Measurements from ENCODE around the gene TMEM183A. TPM values are rescaled to one million over a fixed set of nuclear protein-coding genes. Genes with fewer than 3 reads are reported as not detected.
"Not testable (repeated sequence)": the region's sequence is repeated elsewhere in the genome, so short reads cannot be mapped to it uniquely, and the experiment has no call there.

The TMEM183A gene
- total RNA-seq, 2 donors from 2014 or later, result 40.8 to 43.5 TPM

GRCh38 chr1:202981939-202982338 lies 25.2 kb upstream of the TMEM183A start:
- no peak for DNase-seq (ENCODE audit: low spot score)
- intact Hi-C loops (cut with DNase I), result no loop called here

GRCh38 chr1:202982715-202983430 lies 24.3 kb upstream of the TMEM183A start:
- intact Hi-C loops (cut with DNase I), result no loop called here
- no peak for DNase-seq (ENCODE audit: low spot score)

- DNase-seq (ENCODE audit: low spot score); intact Hi-C loops (cut with DNase I): not testable (repeated sequence)
Observed at GRCh38 chr1:202986120-202986519, 21.1 kb upstream of the TMEM183A start.

GRCh38 chr1:202987255-202987654 lies 19.9 kb upstream of the TMEM183A start:
- DNase-seq (ENCODE audit: low spot score), result no peak
- intact Hi-C loops (cut with DNase I), result no loop called here

- intact Hi-C loops (cut with DNase I), result no loop called here
- DNase-seq (ENCODE audit: low spot score), result no peak
Observed at GRCh38 chr1:202987922-202988583, 19.1 kb upstream of the TMEM183A start.

- DNase-seq (ENCODE audit: low spot score), result no peak
- intact Hi-C loops (cut with DNase I), result no loop called here
Observed at GRCh38 chr1:202989879-202990278, 17.3 kb upstream of the TMEM183A start.

- intact Hi-C loops (cut with DNase I), result no loop called here
- DNase-seq (ENCODE audit: low spot score), result no peak
Observed at GRCh38 chr1:202991112-202991511, 16.1 kb upstream of the TMEM183A start.

- DNase-seq (ENCODE audit: low spot score), result no peak
- intact Hi-C loops (cut with DNase I), result no loop called here
Observed at GRCh38 chr1:202994756-202995155, 12.4 kb upstream of the TMEM183A start.

GRCh38 chr1:202998836-202999750 lies 8.1 kb upstream of the TMEM183A start:
- intact Hi-C loops (cut with DNase I), result no loop called here
- DNase-seq (ENCODE audit: low spot score), result no peak

- DNase-seq (ENCODE audit: low spot score), result no peak
- intact Hi-C loops (cut with DNase I), result no loop called here
Observed at GRCh38 chr1:203000217-203000944, 6.8 kb upstream of the TMEM183A start.

GRCh38 chr1:203001986-203002385 lies 5.2 kb upstream of the TMEM183A start:
- intact Hi-C loops (cut with DNase I), result no loop called here
- DNase-seq (ENCODE audit: low spot score), result no peak

- DNase-seq (ENCODE audit: low spot score), result no peak
- intact Hi-C loops (cut with DNase I), result no loop called here
Observed at GRCh38 chr1:203002951-203003350, 4.2 kb upstream of the TMEM183A start.

GRCh38 chr1:203005395-203006142 lies 1.6 kb upstream of the TMEM183A start:
- intact Hi-C loops (cut with DNase I); DNase-seq (ENCODE audit: low spot score): not testable (repeated sequence)

- DNase-seq (ENCODE audit: low spot score), result no peak
- intact Hi-C loops (cut with DNase I), result no loop called here
Observed at GRCh38 chr1:203009185-203009584, 2.0 kb downstream of the TMEM183A start.

GRCh38 chr1:203011582-203011981 lies 4.4 kb downstream of the TMEM183A start:
- no peak for DNase-seq (ENCODE audit: low spot score)
- intact Hi-C loops (cut with DNase I), result no loop called here

GRCh38 chr1:203017061-203017460 lies 9.9 kb downstream of the TMEM183A start:
- intact Hi-C loops (cut with DNase I), result no loop called here
- DNase-seq (ENCODE audit: low spot score), result no peak

- intact Hi-C loops (cut with DNase I), result no loop called here
- DNase-seq (ENCODE audit: low spot score), result no peak
Observed at GRCh38 chr1:203017692-203018091, 10.5 kb downstream of the TMEM183A start.

- not testable (repeated sequence) for DNase-seq (ENCODE audit: low spot score)
- intact Hi-C loops (cut with DNase I), result loop anchor here in 1 of 2 donors (5.0 kb wide), 1 partner anchor 831 kb away; the partner anchor contains the start of gene LGR6
Observed at GRCh38 chr1:203022855-203023254, 15.7 kb downstream of the TMEM183A start.

- DNase-seq (ENCODE audit: low spot score), result no peak
- intact Hi-C loops (cut with DNase I), result no loop called here
Observed at GRCh38 chr1:203025686-203026030, 18.5 kb downstream of the TMEM183A start.

All from posterior vena cava (tissue), 2 donors.